ENCODE measurements around the gene MUC5AC.

DNA sequence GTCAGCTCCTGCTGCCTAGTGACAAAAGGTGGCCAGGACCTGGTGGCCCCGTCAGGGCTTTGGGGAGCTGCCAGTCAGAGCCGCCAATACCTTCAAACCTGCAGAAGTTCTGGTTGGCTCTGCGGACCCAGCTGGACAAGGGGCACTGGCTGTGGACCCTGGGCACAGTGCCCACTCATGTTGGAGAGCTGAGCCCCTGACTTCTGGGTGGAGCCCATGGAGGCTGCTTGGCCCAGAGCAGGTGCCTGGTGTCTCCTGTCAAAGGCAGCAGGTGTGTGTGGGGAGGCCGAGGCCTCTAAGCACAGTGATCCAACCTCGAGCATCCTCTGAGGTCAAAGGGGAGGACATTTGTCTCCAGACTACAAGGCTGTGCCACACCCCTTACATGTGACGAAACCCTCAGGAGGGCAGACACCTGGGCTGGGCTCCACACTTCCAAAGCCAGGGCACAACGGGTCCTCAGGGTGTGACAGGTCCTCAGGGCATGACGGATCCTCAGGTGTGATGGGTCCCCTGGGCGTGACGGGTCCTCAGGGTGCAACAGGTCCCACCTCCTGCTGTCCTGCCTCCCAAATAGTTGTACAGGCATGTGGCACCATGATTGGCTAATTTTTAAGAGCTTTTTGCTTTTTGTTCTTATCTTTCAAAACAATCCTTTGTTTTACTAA lies 46.1 kb upstream of the MUC5AC start:
- TF ChIP-seq TAF1 (conservative IDR thresholded peaks at IDR 0.05) (no peak), YY1 (IDR thresholded peaks at IDR 0.05) (no peak), CTCF (IDR thresholded peaks at IDR 0.05; ENCODE audit: low read depth, low read length, missing input control) (no peak), SP1 (IDR thresholded peaks at IDR 0.05) (no peak), JUND (IDR thresholded peaks at IDR 0.05) (no peak), FOXA1 (IDR thresholded peaks at IDR 0.05) (no peak), ATF3 (IDR thresholded peaks at IDR 0.05) (no peak), EGR1 (IDR thresholded peaks at IDR 0.05; ENCODE audit: low read depth in 2 of 2) (no peak)
- TF ChIP-seq, protein P1, sequence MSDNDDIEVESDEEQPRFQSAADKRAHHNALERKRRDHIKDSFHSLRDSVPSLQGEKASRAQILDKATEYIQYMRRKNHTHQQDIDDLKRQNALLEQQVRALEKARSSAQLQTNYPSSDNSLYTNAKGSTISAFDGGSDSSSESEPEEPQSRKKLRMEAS (IDR thresholded peaks at IDR 0.05) = no peak
- TF ChIP-seq, protein P2, sequence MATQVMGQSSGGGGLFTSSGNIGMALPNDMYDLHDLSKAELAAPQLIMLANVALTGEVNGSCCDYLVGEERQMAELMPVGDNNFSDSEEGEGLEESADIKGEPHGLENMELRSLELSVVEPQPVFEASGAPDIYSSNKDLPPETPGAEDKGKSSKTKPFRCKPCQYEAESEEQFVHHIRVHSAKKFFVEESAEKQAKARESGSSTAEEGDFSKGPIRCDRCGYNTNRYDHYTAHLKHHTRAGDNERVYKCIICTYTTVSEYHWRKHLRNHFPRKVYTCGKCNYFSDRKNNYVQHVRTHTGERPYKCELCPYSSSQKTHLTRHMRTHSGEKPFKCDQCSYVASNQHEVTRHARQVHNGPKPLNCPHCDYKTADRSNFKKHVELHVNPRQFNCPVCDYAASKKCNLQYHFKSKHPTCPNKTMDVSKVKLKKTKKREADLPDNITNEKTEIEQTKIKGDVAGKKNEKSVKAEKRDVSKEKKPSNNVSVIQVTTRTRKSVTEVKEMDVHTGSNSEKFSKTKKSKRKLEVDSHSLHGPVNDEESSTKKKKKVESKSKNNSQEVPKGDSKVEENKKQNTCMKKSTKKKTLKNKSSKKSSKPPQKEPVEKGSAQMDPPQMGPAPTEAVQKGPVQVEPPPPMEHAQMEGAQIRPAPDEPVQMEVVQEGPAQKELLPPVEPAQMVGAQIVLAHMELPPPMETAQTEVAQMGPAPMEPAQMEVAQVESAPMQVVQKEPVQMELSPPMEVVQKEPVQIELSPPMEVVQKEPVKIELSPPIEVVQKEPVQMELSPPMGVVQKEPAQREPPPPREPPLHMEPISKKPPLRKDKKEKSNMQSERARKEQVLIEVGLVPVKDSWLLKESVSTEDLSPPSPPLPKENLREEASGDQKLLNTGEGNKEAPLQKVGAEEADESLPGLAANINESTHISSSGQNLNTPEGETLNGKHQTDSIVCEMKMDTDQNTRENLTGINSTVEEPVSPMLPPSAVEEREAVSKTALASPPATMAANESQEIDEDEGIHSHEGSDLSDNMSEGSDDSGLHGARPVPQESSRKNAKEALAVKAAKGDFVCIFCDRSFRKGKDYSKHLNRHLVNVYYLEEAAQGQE (IDR thresholded peaks at IDR 0.05) = no peak
